Measurements from ENCODE around the gene MCM3AP.
A peak's percentile ranks its signal among the peaks of the same experiment; 100 is the strongest.

MCM3AP gene

DNA sequence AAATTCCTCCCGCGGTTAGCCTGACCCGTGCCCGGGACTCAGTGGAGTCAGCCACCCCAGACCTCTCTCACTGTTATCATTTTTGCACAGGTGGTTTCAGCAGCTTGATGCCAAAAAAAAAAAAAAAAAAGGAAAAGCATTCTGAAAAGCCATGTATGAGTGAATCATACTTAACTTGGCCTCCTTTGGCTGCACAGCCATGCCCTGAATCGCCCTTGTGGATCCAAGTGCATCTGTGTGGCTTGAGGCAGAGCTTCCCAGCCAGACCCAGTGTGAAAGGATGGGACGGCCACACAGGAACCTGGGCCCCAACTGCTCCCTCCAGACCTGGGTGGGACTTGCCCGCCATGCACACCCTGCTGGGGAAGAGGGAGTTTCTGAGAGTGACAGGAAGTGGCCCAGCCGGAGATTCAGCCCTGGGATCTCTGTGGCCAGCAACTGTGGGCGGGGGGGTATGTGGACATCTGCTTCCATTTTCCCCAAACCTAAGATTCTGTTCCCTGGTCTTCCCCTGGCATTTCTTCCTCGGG lies 9.3 kb upstream of the MCM3AP start:
- peaks cover 40% of the 10 kb centered on the region for H3K4me1 ChIP-seq (ENCODE audit: control insufficient read depth, low read length)
- H3K79me2 ChIP-seq (ENCODE audit: control insufficient read depth, low read length), result peaks cover 8% of the 10 kb centered on the region
- TF ChIP-seq, protein P1, sequence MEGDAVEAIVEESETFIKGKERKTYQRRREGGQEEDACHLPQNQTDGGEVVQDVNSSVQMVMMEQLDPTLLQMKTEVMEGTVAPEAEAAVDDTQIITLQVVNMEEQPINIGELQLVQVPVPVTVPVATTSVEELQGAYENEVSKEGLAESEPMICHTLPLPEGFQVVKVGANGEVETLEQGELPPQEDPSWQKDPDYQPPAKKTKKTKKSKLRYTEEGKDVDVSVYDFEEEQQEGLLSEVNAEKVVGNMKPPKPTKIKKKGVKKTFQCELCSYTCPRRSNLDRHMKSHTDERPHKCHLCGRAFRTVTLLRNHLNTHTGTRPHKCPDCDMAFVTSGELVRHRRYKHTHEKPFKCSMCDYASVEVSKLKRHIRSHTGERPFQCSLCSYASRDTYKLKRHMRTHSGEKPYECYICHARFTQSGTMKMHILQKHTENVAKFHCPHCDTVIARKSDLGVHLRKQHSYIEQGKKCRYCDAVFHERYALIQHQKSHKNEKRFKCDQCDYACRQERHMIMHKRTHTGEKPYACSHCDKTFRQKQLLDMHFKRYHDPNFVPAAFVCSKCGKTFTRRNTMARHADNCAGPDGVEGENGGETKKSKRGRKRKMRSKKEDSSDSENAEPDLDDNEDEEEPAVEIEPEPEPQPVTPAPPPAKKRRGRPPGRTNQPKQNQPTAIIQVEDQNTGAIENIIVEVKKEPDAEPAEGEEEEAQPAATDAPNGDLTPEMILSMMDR (IDR thresholded peaks at IDR 0.05; ENCODE audit: low read depth, low read length, poor library complexity, severe bottlenecking), result no peak
- TF ChIP-seq EZH2phosphoT487 (IDR thresholded peaks at IDR 0.05; ENCODE audit: borderline replicate concordance, low read length), result no peak
- peaks cover 25% of the 10 kb centered on the region for H3K36me3 ChIP-seq (ENCODE audit: control insufficient read depth, low read length)
- H3K9me3 ChIP-seq (ENCODE audit: control insufficient read depth, insufficient read depth, low read length), result no peaks in the 10 kb centered on the region; the same call in 1 of the 2 replicates
- H3K27me3 ChIP-seq (ENCODE audit: control insufficient read depth, low read length), result no peaks in the 10 kb centered on the region
- H3K27ac ChIP-seq (ENCODE audit: low read depth, low read length), result 0 out of 2 replicates have a peak overlapping the region, but pooled peaks have one; percentile 38
- no peaks in the 10 kb centered on the region for H4K20me1 ChIP-seq (ENCODE audit: control insufficient read depth, insufficient read depth, low read depth, low read length)
- H3K4me2 ChIP-seq (ENCODE audit: low read length), result peak overlapping the region; percentile 64
- peaks cover 3% of the 10 kb centered on the region; the same call in 1 of the 2 replicates for H3F3A ChIP-seq (ENCODE audit: control insufficient read depth, insufficient read depth)
- 0 out of 2 replicates have a peak overlapping the region, but pooled peaks have one; percentile 22 for H3K4me3 ChIP-seq (ENCODE audit: low read length)
- no peaks in the 10 kb centered on the region for H3K9me2 ChIP-seq (replicated peaks; ENCODE audit: control insufficient read depth, low read length)

DNA sequence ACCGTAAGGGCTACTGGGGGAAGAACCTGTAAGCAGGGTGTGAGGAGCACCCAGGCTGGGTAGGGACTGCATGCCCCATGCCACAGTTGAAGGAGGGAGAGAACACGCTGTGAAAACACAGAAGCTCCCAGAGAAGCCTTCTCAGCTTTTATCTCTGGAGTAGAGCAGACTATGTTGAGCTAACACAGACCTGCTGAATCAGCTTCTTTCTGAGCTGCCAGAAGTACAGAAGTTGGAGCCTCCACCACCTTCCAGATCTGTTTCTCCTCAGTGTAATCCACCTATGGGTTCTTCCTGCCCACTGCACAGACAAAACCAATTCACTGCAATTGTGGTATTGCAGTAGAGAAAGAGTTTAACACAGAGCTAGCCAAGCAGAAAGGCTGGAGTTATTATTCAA lies 6.2 kb upstream of the MCM3AP start:
- Histone ChIP-seq H3K4me3 (ENCODE audit: low read length) (no peak overlapping the region), H3K4me2 (ENCODE audit: low read length) (no peak overlapping the region), H3K27ac (ENCODE audit: low read depth, low read length) (no peak overlapping the region), H3K4me1 (ENCODE audit: control insufficient read depth, low read length) (peaks cover 41% of the 10 kb centered on the region), H3F3A (ENCODE audit: control insufficient read depth, insufficient read depth) (peaks cover 4% of the 10 kb centered on the region; the same call in 1 of the 2 replicates), H4K20me1 (ENCODE audit: control insufficient read depth, insufficient read depth, low read depth, low read length) (no peaks in the 10 kb centered on the region), H3K79me2 (ENCODE audit: control insufficient read depth, low read length) (peaks cover 34% of the 10 kb centered on the region), H3K9me2 (replicated peaks; ENCODE audit: control insufficient read depth, low read length) (no peaks in the 10 kb centered on the region), H3K36me3 (ENCODE audit: control insufficient read depth, low read length) (peaks cover 33% of the 10 kb centered on the region), H3K27me3 (ENCODE audit: control insufficient read depth, low read length) (no peaks in the 10 kb centered on the region), H3K9me3 (ENCODE audit: control insufficient read depth, insufficient read depth, low read length) (no peaks in the 10 kb centered on the region; the same call in 1 of the 2 replicates)
- TF ChIP-seq, protein P1 (IDR thresholded peaks at IDR 0.05; ENCODE audit: low read depth, low read length, poor library complexity, severe bottlenecking), result no peak
- no peak for TF ChIP-seq EZH2phosphoT487 (IDR thresholded peaks at IDR 0.05; ENCODE audit: borderline replicate concordance, low read length)

DNA sequence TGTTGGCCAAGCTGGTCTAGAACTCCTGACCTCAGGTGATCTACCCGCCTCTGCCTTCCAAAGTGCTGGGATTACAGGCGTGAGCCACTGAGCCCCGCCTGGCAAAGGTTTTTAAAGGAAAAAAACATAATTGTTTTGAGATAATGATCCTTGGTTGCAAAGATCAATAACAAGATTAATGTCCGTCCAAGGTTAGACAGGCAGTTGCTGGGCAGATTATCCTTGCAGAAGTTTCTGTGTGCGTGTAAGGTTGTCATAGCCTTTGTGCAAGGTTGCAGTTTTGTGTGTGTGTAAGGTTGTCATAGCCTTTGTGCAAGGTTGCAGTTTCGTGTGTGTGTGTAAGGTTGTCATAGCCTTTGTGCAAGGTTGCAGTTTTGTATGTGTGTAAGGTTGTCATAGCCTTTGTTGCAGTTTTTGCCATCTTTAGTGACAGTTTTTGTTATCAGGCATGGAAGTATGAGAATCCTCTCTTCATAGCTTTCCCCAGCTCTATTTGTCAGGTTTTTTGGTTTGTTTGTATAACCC lies 4.3 kb upstream of the MCM3AP start:
- Histone ChIP-seq H3K4me1 (ENCODE audit: control insufficient read depth, low read length) (peaks cover 30% of the 10 kb centered on the region), H3K27ac (ENCODE audit: low read depth, low read length) (no peak overlapping the region), H3K27me3 (ENCODE audit: control insufficient read depth, low read length) (no peaks in the 10 kb centered on the region), H3K4me2 (ENCODE audit: low read length) (peak overlapping the region; percentile 29; the same call in 1 of the 2 replicates), H4K20me1 (ENCODE audit: control insufficient read depth, insufficient read depth, low read depth, low read length) (no peaks in the 10 kb centered on the region), H3K9me2 (replicated peaks; ENCODE audit: control insufficient read depth, low read length) (no peaks in the 10 kb centered on the region), H3K79me2 (ENCODE audit: control insufficient read depth, low read length) (peaks cover 48% of the 10 kb centered on the region), H3F3A (ENCODE audit: control insufficient read depth, insufficient read depth) (peaks cover 5% of the 10 kb centered on the region; the same call in 1 of the 2 replicates), H3K36me3 (ENCODE audit: control insufficient read depth, low read length) (peaks cover 37% of the 10 kb centered on the region), H3K4me3 (ENCODE audit: low read length) (no peak overlapping the region), H3K9me3 (ENCODE audit: control insufficient read depth, insufficient read depth, low read length) (no peaks in the 10 kb centered on the region; the same call in 1 of the 2 replicates)
- TF ChIP-seq EZH2phosphoT487 (IDR thresholded peaks at IDR 0.05; ENCODE audit: borderline replicate concordance, low read length), result no peak
- TF ChIP-seq, protein P1 (IDR thresholded peaks at IDR 0.05; ENCODE audit: low read depth, low read length, poor library complexity, severe bottlenecking), result no peak

Data from DOHH2 (cell line).